Loucy (cell line): Measurements from ENCODE around the gene UBQLN1.

Experiments
- EZH2phosphoT487 ChIP-seq: fragments of 200-600 bp; IDR thresholded peaks from 2 replicates; pipeline ENCODE4 v1.6.1; 2018; ENCODE audit warnings: antibody characterized with exemption, mild to moderate bottlenecking, moderate library complexity, borderline replicate concordance
- TF ChIP-seq, protein P1 (sequence below): fragments of 200-600 bp; sonication (generic); conservative IDR thresholded peaks from 2 replicates; pipeline ENCODE4 v1.5.1; 2014; ENCODE audit warnings: mild to moderate bottlenecking, antibody characterized with exemption, low read length

DNA sequence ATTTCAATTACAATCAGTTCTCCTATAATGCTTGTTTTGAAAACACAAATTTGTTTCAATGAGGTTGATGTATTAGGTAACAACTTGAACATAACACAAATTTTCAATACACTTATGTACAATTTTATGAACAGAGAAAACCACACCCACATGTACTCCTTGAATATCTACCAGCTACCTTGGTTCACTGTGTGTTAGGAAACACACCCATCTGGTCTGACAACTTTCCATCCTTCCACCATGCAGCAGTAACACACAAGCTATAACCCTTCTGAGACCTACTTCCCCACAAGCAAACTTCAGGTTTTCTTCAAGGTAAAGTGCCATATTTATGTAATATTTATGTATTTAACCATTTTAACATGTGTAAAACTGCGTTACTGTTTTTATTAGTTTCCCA lies 36.4 kb upstream of the UBQLN1 start:
- TF ChIP-seq, protein P1, sequence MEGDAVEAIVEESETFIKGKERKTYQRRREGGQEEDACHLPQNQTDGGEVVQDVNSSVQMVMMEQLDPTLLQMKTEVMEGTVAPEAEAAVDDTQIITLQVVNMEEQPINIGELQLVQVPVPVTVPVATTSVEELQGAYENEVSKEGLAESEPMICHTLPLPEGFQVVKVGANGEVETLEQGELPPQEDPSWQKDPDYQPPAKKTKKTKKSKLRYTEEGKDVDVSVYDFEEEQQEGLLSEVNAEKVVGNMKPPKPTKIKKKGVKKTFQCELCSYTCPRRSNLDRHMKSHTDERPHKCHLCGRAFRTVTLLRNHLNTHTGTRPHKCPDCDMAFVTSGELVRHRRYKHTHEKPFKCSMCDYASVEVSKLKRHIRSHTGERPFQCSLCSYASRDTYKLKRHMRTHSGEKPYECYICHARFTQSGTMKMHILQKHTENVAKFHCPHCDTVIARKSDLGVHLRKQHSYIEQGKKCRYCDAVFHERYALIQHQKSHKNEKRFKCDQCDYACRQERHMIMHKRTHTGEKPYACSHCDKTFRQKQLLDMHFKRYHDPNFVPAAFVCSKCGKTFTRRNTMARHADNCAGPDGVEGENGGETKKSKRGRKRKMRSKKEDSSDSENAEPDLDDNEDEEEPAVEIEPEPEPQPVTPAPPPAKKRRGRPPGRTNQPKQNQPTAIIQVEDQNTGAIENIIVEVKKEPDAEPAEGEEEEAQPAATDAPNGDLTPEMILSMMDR, result no peak
- TF ChIP-seq EZH2phosphoT487, result no peak
